Lower leg skin (tissue), 4 donors: Measurements from ENCODE around the gene ARL8B. TPM values are rescaled to one million over a fixed set of nuclear protein-coding genes. Genes with fewer than 3 reads are reported as not detected.

ENCODE experiments used
- DNase-seq, 2 donors: peaks; one replicate each; pipeline ENCODE4 v3.0.0-alpha.2; 2019; ENCODE audit warnings: low spot score in 2 of 2
- H3K4me3 ChIP-seq: fragments of 200-600 bp; sonication (generic); 2 replicates; pipeline ENCODE4 v1.5.1; 2017; ENCODE audit warnings: mild to moderate bottlenecking, low read depth; ENCODE audit not compliant: poor library complexity, severe bottlenecking
- CTCF ChIP-seq, 3 donors: fragments of 450-650 bp; IDR thresholded peaks; one replicate each; pipeline ENCODE4 v1.5.1; 2016; ENCODE audit warnings: antibody characterized with exemption in 3 of 3, mild to moderate bottlenecking in 3 of 3, moderate library complexity in 2 of 3
- POLR2A ChIP-seq, 2 donors: fragments of 450-650 bp; IDR thresholded peaks; one replicate each; pipeline ENCODE4 v1.6.1; 2016 to 2017; ENCODE audit warnings: antibody characterized with exemption in 2 of 2, mild to moderate bottlenecking in 1 of 2, moderate library complexity in 1 of 2
- WGBS, 2 donors: methylation state at CpG; one replicate each; pipeline ENCODE4 v1.1.5; 2018; 5-methylcytosine and 5-hydroxymethylcytosine counted together
- intact Hi-C: fragments of 100-400 bp; cut with DNase I; formaldehyde crosslinking; loops from one replicate; pipeline ENCODE4 v1.15.0; 2023; ENCODE audit warnings: low total_unique reads
- total RNA-seq, 4 donors: library from RNA; depleted of rRNA; stranded (reverse); fragments of >200 nt; gene quantifications; one replicate each; pipeline ENCODE4 v1.1.0, GENCODE V29; 2016

The ARL8B gene
- total RNA-seq, 4 donors from 2014 or later = 62.1 to 90.5 (median 81.5) TPM

DNA sequence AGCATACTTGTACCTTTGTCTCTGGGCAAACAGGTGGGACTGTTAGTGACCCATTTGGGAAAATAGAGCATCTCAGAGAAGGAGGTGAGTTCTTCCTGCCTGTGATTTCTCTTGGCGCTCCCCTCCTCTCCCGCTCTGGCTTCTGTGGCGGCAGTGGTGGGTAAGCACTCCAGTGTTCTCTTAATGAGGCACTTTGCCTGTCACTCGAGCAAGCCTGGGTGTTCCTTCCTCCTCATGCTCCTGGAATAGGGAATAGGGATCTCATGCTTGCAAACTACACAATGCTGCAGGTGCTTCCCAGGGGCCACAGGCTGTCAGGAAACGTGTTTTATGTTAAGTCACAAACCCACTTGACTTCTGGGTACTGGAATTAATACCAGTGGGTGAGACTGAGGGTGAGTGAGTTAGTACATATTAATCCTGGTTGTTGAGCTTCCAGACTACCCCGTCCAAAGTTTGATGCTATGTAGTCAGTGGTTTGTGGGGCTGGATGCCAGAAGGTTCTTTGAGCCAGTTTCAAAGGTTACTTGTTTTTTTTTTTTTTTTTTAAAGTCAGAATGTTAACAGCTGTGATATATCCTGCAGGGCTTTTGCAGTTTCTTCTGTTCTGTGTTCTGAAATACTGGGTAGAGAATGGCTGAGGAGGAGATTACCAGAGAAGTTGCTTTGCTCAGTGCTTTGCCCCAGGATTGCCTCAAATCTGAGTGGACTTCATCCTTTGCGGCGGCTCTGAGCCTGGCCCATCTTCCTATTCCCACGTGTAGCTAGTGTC is 95.9 kb downstream of the ARL8B start:
- no peak for DNase-seq
- 67 to 69% methylated on average over 9 of the region's 9 CpGs for WGBS, 2 donors
- no peak for TF ChIP-seq CTCF (IDR thresholded peaks at IDR 0.05)
- no peak for TF ChIP-seq POLR2A (IDR thresholded peaks at IDR 0.05)
- intact Hi-C loops = no loop called here
- H3K4me3 ChIP-seq = no peak overlapping the region

GRCh38 chr3:5218815-5219214 is 96.7 kb downstream of the ARL8B start:
- H3K4me3 ChIP-seq = no peak overlapping the region
- intact Hi-C loops = no loop called here
- WGBS, 2 donors = 52 to 71% methylated on average over 5 of the region's 5 CpGs
- DNase-seq = no peak
- TF ChIP-seq POLR2A (IDR thresholded peaks at IDR 0.05) = no peak
- no peak for TF ChIP-seq CTCF (IDR thresholded peaks at IDR 0.05)

- no peak for DNase-seq
- WGBS, 2 donors = 83 to 87% methylated on average over 4 of the region's 4 CpGs
- TF ChIP-seq POLR2A (IDR thresholded peaks at IDR 0.05) (no peak), CTCF (IDR thresholded peaks at IDR 0.05) (no peak)
- intact Hi-C loops = no loop called here
- no peak overlapping the region for H3K4me3 ChIP-seq
These were observed 97.1 kb downstream of the ARL8B start for GRCh38 chr3:5219216-5219615.

GRCh38 chr3:5220193-5220592 is 98.1 kb downstream of the ARL8B start:
- 46 to 55% methylated on average over 5 of the region's 5 CpGs for WGBS, 2 donors
- no peak for TF ChIP-seq POLR2A (IDR thresholded peaks at IDR 0.05)
- TF ChIP-seq CTCF (IDR thresholded peaks at IDR 0.05) = no peak
- intact Hi-C loops = no loop called here

GRCh38 chr3:5220667-5221431 is 98.8 kb downstream of the ARL8B start:
- intact Hi-C loops = no loop called here
- no peak for TF ChIP-seq POLR2A (IDR thresholded peaks at IDR 0.05)
- no peak for TF ChIP-seq CTCF (IDR thresholded peaks at IDR 0.05)
- DNase-seq = no peak
- WGBS, 2 donors = 86 to 92% methylated on average over 10 to 11 of the region's 11 CpGs
- no peak overlapping the region for H3K4me3 ChIP-seq

More at GRCh38 chr3:5220193-5220592, 98.1 kb downstream of the ARL8B start:
- no peak overlapping the region for H3K4me3 ChIP-seq
- DNase-seq = no peak
